ENCODE data around the gene CBX6. TPM values are rescaled to one million over a fixed set of nuclear protein-coding genes. Genes with fewer than 3 reads are reported as not detected.

CBX6 gene
- total RNA-seq, 3 donors from 2014 or later (not counting 1 experiment from before 2014, with no cell fraction given): 68.0 to 81.5 (median 75.7) TPM

GRCh38 chr22:38866024-38866398, 6.0 kb downstream of the CBX6 start:
- Mint-ChIP-seq H3K27me3 (ENCODE audit: low read depth in 2 of 2) (no peaks in the 10 kb centered on the region), H3K9me3 (no peaks in the 10 kb centered on the region), H3K4me3 (no peak overlapping the region), H3K4me1 (peaks cover 20 to 44% of the 10 kb centered on the region in 2 donors), H3K36me3 (no peaks in the 10 kb centered on the region), H3K27ac (no peak overlapping the region)
- DNase-seq (no peak), ATAC-seq (no peak)
- Histone ChIP-seq H3K27me3 (ENCODE audit: control insufficient read depth, insufficient read depth, low read length) (no peaks in the 10 kb centered on the region), H3K27ac (ENCODE audit: low read length) (no peak overlapping the region), H3K36me3 (ENCODE audit: control insufficient read depth, insufficient read depth, low read length) (peaks cover 24% of the 10 kb centered on the region), H3K4me1 (ENCODE audit: control insufficient read depth, insufficient read depth, low read length) (peaks cover 30% of the 10 kb centered on the region), H3K9me3 (ENCODE audit: control insufficient read depth, insufficient read depth, low read length) (no peaks in the 10 kb centered on the region), H3K4me3 (ENCODE audit: low read length) (no peak overlapping the region)
- 91% methylated on average over 15 of the region's 15 CpGs for WGBS (ENCODE audit: insufficient coverage)
- intact Hi-C loops (cut with micrococcal nuclease): loop anchor here (2.0 kb wide), 1 partner anchor 451 kb away; no protein-coding TSS in a partner anchor
- TF ChIP-seq CTCF (IDR thresholded peaks at IDR 0.05): no peak

GRCh38 chr22:38865201-38866023, 6.6 kb downstream of the CBX6 start:
- intact Hi-C loops (cut with micrococcal nuclease): loop anchor here (2.0 kb wide), 1 partner anchor 451 kb away; no protein-coding TSS in a partner anchor
- Mint-ChIP-seq H3K4me1 (peaks cover 14 to 38% of the 10 kb centered on the region in 2 donors), H3K27me3 (ENCODE audit: low read depth in 2 of 2) (no peaks in the 10 kb centered on the region), H3K4me3 (no peak overlapping the region), H3K27ac (no peak overlapping the region), H3K36me3 (no peaks in the 10 kb centered on the region), H3K9me3 (no peaks in the 10 kb centered on the region)
- Histone ChIP-seq H3K4me1 (ENCODE audit: control insufficient read depth, insufficient read depth, low read length) (peaks cover 24% of the 10 kb centered on the region), H3K9me3 (ENCODE audit: control insufficient read depth, insufficient read depth, low read length) (no peaks in the 10 kb centered on the region), H3K27ac (ENCODE audit: low read length) (no peak overlapping the region), H3K27me3 (ENCODE audit: control insufficient read depth, insufficient read depth, low read length) (no peaks in the 10 kb centered on the region), H3K36me3 (ENCODE audit: control insufficient read depth, insufficient read depth, low read length) (peaks cover 24% of the 10 kb centered on the region), H3K4me3 (ENCODE audit: low read length) (no peak overlapping the region)
- ATAC-seq (no peak), DNase-seq (no peak)
- no peak for TF ChIP-seq CTCF (IDR thresholded peaks at IDR 0.05)
- 88% methylated on average over 20 of the region's 20 CpGs for WGBS (ENCODE audit: insufficient coverage)

- ATAC-seq (no peak), DNase-seq (no peak)
- Mint-ChIP-seq H3K27me3 (ENCODE audit: low read depth in 2 of 2) (no peaks in the 10 kb centered on the region), H3K27ac (peak overlapping the region in 1 of 2 donors; percentile 19), H3K36me3 (no peaks in the 10 kb centered on the region), H3K4me3 (no peak overlapping the region), H3K4me1 (peaks cover 6 to 33% of the 10 kb centered on the region in 2 donors), H3K9me3 (no peaks in the 10 kb centered on the region)
- Histone ChIP-seq H3K27me3 (ENCODE audit: control insufficient read depth, insufficient read depth, low read length) (no peaks in the 10 kb centered on the region), H3K27ac (ENCODE audit: low read length) (no peak overlapping the region), H3K4me1 (ENCODE audit: control insufficient read depth, insufficient read depth, low read length) (peaks cover 15% of the 10 kb centered on the region), H3K4me3 (ENCODE audit: low read length) (no peak overlapping the region), H3K36me3 (ENCODE audit: control insufficient read depth, insufficient read depth, low read length) (peaks cover 20% of the 10 kb centered on the region), H3K9me3 (ENCODE audit: control insufficient read depth, insufficient read depth, low read length) (no peaks in the 10 kb centered on the region)
- no peak for TF ChIP-seq CTCF (IDR thresholded peaks at IDR 0.05)
- intact Hi-C loops (cut with micrococcal nuclease): no loop called here
- WGBS (ENCODE audit: insufficient coverage): 91% methylated on average over 23 of the region's 24 CpGs
Observed at GRCh38 chr22:38864361-38865191, 7.4 kb downstream of the CBX6 start.
